Medulla oblongata (tissue), 1 donor: ENCODE data around the gene DCTN2.
A peak's percentile ranks its signal among the peaks of the same experiment; 100 is the strongest.
"Not testable (repeated sequence)": the region's sequence is repeated elsewhere in the genome, so short reads cannot be mapped to it uniquely, and the experiment has no call there.

Experiments
- DNase-seq: peaks from one replicate; pipeline ENCODE4 v3.0.0-alpha.2; 2015; ENCODE audit errors: extremely low spot score

Gene DCTN2

DNA sequence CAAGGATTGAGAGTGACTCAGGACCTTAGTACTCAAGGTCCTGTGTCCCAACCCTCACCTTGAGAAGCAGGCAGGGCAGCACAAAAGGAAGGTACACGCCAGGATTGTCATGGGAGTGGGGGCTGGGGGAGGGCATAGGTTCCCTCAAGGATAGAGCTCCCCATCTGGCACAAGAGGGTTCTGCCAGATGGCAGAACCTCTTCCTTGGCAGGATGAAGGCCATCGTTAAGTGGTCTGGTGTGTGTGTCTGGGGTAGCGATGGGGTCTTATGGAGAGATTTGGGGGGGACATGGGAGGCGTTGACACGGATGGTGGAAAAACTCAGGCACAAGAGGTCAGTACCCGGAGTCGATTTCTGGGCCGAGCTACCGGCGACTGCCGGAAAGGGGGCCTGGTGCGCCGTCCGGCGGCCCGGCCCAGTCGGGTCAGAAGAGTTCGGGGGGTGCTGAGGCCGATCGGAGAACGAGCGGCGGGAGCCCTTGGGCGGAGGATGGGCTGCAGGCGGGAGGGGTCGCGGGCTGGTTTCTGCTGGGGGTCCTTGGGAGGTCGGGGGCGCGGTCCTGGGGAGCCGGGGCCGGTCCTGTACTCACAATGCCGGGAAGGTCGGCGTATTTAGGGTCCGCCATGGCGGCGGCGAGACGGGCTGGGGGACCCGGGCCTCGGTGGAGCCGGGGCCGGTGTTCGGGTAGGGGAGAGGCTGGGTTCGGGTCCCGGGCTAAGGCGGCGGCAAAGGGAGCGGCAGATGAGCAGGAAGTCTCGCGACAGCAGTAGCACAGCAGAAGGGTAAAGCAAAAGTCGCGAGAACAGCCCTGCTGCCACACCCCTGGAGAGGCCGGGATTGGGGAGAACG lies at the start of gene DCTN2:
Gene DCTN2 (minus strand): TSS at position 755 of the 850 bp plus-strand sequence. CDS start 129 bp downstream, at position 626.
- DNase-seq, result peak; percentile 99

GRCh38 chr12:57593187-57593586 lies 46.2 kb upstream of the DCTN2 start:
- no peak for DNase-seq

GRCh38 chr12:57592551-57593165 lies 45.7 kb upstream of the DCTN2 start:
- DNase-seq, result no peak

DNA sequence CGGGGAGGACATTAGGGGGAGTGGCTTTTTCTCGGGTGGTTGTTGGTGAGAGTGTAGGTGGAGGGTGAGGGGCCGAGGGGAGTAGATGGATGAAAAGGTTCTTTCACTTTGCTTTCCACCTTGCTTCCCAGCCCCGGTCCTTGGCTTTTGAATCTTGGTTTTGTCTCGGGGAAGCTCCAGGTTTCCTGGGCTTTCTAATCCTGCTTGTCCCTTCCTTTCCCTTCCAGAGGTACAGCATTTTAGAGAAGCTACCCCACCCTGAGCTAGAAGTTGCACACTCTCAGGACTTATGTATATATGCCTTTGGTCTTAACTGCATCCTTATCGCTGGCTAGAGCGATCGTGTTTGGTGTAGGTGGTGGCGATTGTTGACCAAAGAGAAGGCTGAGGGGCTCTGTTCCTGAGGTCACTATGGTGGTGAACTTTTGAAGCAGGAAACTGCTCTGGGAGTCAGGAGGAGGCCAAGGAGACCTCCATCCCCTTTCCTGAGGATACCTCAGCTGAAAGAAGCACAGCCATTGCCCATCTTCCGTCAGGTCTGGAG lies 44.9 kb upstream of the DCTN2 start:
- DNase-seq, result no peak

DNA sequence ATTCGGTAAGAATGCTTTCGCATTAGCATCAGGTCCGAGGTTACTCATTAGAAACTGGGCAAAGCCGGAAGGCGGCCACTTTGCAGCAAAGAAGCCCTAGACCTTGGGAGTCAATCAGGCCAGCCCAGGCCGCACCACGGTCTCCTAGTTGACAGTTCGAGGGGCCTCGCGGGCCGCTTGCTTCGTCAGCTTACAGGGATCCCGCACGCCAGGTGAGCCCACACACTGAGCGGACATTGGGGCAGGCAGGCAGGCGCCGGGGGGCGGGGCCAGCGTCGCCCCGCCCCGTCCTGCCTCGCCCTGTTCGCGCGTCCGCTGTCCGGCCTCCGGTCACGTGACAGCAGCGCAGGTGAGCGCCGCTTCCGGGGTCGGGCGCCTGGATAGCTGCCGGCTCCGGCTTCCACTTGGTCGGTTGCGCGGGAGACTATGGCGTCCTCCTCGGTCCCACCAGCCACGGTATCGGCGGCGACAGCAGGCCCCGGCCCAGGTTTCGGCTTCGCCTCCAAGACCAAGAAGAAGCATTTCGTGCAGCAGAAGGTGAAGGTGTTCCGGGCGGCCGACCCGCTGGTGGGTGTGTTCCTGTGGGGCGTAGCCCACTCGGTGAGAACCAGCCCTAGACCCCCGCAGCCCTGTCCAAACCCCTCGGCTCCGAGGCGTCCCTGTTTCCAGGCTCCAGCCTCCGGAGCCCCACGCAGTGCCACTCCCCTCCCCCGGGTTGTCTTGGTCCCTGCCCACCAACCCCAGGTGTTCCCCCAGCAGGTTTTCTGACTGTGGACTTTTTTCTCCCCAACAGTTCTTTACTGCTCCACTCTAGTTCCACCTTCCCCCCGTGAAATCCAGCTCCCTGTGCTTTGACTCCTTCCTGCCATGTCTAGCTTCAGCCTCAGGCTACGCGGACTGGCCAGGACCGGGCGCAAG lies 44.1 kb upstream of the DCTN2 start, which contains the start of gene PIP4K2C:
Gene PIP4K2C (plus strand): TSS at position 329 of the 918 bp plus-strand sequence. CDS start 98 bp downstream, at position 427.
- peak; percentile 89 for DNase-seq

- DNase-seq, result no peak
These were observed 43.5 kb upstream of the DCTN2 start for GRCh38 chr12:57590479-57590863.

DNA sequence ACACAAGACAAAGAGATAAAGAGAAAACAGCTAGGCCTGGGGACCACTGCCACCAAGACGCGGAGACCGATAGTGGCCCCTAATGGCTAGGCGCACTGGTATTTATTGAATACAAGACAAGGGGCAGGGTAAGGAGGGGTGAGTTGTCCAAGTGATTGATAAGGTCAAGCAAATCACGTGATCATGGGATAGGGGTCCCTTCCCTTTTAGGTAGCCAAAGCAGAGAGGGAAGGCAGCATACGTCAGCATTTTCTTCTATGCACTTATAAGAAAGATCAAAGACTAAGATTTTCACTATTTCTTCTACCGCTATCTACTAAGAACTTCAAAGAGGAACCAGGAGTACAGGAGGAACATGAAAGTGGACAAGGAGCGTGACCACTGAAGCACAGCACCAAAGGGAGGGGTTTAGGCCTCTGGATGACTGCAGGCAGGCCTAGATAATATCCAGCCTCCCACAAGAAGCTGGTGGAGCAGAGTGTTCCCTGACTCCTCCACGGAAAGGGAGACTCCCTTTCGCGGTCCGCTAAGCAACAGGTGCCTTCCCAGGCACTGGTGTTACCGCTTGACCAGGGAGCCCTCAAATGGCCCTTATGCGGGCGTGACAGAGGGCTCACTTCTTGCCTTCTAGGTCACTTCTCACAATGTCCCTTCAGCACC lies 42.1 kb upstream of the DCTN2 start:
- not testable (repeated sequence) for DNase-seq

- DNase-seq, result no peak
These were observed 39.9 kb upstream of the DCTN2 start for GRCh38 chr12:57586832-57587429.

DNA sequence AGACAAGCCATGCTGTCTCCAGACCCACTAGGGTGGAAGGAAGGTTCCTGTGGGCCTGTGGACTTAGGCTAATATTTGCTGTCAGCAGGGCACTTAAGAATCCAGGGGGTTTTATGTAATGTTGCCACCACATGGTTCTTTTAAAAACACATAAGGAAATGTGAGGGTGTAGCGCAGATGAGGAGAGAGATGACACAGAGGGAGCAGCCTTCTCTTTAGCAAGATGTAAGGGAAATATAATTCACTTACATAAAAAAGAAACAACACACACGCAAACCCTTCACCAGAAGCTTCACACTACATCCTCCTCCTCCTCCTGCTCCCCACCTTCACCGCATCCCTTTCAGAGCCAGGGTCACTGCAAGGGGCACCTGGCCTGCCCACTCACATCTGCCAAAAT lies 39.1 kb upstream of the DCTN2 start:
- no peak for DNase-seq

DNA sequence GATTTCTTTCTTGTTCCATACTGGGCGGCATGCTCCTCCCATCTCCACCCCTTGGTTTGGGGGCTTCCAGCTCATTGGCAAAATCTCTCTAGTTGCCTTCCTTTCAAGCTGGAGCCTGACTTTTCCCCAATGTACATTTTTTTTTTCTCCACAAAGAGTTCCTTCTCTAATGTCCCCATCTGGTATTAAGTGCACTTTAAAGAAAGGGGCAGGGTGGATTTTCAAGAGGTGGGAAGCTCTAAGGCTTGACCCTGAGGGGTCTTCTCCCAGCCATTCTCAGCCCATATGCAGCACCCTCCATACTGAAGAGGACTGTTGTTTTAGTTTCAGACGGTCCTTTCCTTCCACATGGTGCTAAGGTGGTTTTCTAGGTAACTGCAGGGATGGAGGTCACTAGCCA lies 38.2 kb upstream of the DCTN2 start:
- no peak for DNase-seq

- peak; percentile 17 for DNase-seq
These were observed 37.7 kb upstream of the DCTN2 start for GRCh38 chr12:57584690-57585089.

DNA sequence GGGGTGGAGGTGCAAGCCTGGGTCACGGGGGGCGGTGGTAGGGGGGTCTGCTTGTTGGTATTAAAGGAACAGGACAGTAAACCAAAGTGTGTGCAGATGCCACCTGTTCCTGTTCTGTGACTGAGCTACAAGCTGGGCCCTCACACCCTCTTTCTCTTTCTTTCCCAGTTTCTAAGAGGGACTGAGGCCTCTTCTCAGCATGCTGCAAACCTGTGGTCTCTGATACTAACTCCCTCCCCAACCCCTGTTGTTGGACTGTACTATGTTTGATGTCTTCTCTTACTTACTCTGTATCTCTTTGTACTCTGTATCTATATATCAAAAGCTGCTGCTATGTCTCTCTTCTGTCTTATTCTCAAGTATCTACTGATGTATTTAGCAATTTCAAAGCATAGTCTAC lies 37.1 kb upstream of the DCTN2 start:
- no peak for DNase-seq

GRCh38 chr12:57583008-57583831 lies 36.2 kb upstream of the DCTN2 start:
- peak; percentile 87 for DNase-seq

GRCh38 chr12:57582440-57582839 lies 35.4 kb upstream of the DCTN2 start:
- no peak for DNase-seq

GRCh38 chr12:57581802-57582201 lies 34.8 kb upstream of the DCTN2 start:
- DNase-seq, result no peak

GRCh38 chr12:57580466-57580795 lies 33.4 kb upstream of the DCTN2 start:
- DNase-seq, result no peak

- DNase-seq, result no peak
These were observed 32.9 kb upstream of the DCTN2 start for GRCh38 chr12:57579677-57580465.

DNA sequence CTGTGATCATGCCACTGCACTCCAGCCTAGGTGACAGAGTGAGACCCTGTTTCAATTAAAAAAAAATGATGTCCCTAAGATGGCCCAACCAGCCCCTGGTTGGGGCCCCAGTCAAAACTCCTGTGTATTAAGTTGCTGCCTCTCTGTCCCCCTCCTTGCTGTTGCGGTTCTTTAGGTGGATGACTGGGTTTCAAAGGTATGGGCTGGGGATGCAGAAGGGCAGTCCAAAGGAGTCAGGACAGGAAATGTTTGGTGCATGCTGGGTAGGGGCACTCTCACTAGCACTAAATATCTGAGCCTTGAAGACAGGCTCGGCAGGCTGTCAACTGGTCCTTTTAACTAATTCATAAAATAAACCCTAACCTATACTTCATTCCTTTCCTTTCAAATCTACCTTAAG lies 32.0 kb upstream of the DCTN2 start:
- no peak for DNase-seq
